DOHH2 (cell line): ENCODE results near the gene LRRC71.
A peak's percentile ranks its signal among the peaks of the same experiment; 100 is the strongest.

Source experiments
- EZH2phosphoT487 ChIP-seq: fragments of 200-600 bp; sonication (generic); IDR thresholded peaks from 2 replicates; pipeline ENCODE4 v1.6.1; 2017; ENCODE audit warnings: borderline replicate concordance, mild to moderate bottlenecking, antibody characterized with exemption, low read length, moderate library complexity, mixed read lengths
- TF ChIP-seq, protein P1 (sequence below): fragments of 200-600 bp; sonication (generic); IDR thresholded peaks from one replicate; pipeline ENCODE4 v1.5.1; 2014; ENCODE audit warnings: antibody characterized with exemption, mild to moderate bottlenecking, low read depth, low read length; ENCODE audit not compliant: poor library complexity, severe bottlenecking

- TF ChIP-seq, protein P1, sequence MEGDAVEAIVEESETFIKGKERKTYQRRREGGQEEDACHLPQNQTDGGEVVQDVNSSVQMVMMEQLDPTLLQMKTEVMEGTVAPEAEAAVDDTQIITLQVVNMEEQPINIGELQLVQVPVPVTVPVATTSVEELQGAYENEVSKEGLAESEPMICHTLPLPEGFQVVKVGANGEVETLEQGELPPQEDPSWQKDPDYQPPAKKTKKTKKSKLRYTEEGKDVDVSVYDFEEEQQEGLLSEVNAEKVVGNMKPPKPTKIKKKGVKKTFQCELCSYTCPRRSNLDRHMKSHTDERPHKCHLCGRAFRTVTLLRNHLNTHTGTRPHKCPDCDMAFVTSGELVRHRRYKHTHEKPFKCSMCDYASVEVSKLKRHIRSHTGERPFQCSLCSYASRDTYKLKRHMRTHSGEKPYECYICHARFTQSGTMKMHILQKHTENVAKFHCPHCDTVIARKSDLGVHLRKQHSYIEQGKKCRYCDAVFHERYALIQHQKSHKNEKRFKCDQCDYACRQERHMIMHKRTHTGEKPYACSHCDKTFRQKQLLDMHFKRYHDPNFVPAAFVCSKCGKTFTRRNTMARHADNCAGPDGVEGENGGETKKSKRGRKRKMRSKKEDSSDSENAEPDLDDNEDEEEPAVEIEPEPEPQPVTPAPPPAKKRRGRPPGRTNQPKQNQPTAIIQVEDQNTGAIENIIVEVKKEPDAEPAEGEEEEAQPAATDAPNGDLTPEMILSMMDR, result peak; percentile 72
- no peak for TF ChIP-seq EZH2phosphoT487
Observed at GRCh38 chr1:156920233-156921052, at the start of gene LRRC71.
